ENCODE data around the gene LETM1. TPM values are rescaled to one million over a fixed set of nuclear protein-coding genes. Genes with fewer than 3 reads are reported as not detected.

Gene LETM1
- total and polyA plus RNA-seq, 2 donors (not counting 3 experiments of a cell fraction or from before 2014, with no cell fraction given): 25.6 to 62.5 TPM

DNA sequence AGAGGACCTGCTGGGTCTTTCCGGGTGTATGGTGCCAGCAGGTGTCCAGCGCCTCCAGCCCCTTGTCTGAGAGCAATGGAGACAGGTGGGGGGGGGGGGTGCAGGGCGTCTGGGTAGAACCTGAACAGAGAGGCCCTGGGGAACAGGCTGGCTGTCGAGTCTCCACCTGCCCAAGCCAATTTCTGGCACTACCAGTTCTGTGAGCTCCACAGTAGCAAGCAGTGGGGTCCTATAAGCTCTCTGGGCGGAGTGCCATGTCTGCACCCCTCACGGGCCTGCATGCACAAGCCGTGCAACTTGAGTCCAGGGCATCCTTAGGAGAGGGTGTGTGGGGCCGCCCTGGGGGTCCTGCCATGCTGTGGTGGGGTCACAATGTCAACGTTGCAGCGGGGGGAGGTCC, 72.9 kb downstream of the LETM1 start:
- POLR2A ChIA-PET: no interaction called here
- Histone ChIP-seq H3K27me3 (ENCODE audit: control insufficient read depth in 2 of 2, insufficient read depth in 2 of 2, low read length in 2 of 2) (no peaks in the 10 kb centered on the region), H3K9ac (replicated peaks; ENCODE audit: extremely low read depth, insufficient read depth, low read length) (no peak overlapping the region), H3K27ac (ENCODE audit: insufficient read depth, low read depth, low read length) (no peak overlapping the region), H3K9me1 (replicated peaks; ENCODE audit: control insufficient read depth, extremely low read depth, insufficient read depth, low read length) (no peaks in the 10 kb centered on the region), H3K4me3 (replicated peaks in 1 of 3; ENCODE audit: insufficient read depth in 1 of 3, low read depth in 1 of 3, low read length in 3 of 3) (no peak overlapping the region), H2AFZ (ENCODE audit: low read depth, low read length) (no peak overlapping the region), H3K36me3 (ENCODE audit: control insufficient read depth in 2 of 2, extremely low read depth in 1 of 2, insufficient read depth in 2 of 2, low read length in 2 of 2) (no peaks in the 10 kb centered on the region), H3K9me3 (replicated peaks; ENCODE audit: control insufficient read depth, insufficient read depth, low read length) (no peaks in the 10 kb centered on the region), H3K4me2 (ENCODE audit: insufficient read depth, low read length) (no peak overlapping the region), H4K20me1 (replicated peaks; ENCODE audit: control insufficient read depth, extremely low read depth, insufficient read depth, low read length) (no peaks in the 10 kb centered on the region), H3K79me2 (ENCODE audit: control insufficient read depth, insufficient read depth, low read length) (no peaks in the 10 kb centered on the region), H3K4me1 (ENCODE audit: control insufficient read depth, extremely low read depth, insufficient read depth, low read length) (no peaks in the 10 kb centered on the region)
- FAIRE-seq (no peak), DNase-seq (ENCODE audit: low read depth, low spot score) (no peak)
- TF ChIP-seq POLR2AphosphoS5 (IDR thresholded peaks at IDR 0.05; ENCODE audit: insufficient read depth, low read depth, low read length): no peak
- no peak for TF ChIP-seq POLR2A (IDR thresholded peaks at IDR 0.05; ENCODE audit: low read depth, low read length)
- TF ChIP-seq GATA2 (IDR thresholded peaks at IDR 0.05; ENCODE audit: insufficient read depth, insufficient read length, low read depth, low read length): no peak
- no peak for TF ChIP-seq FOS (IDR thresholded peaks at IDR 0.05; ENCODE audit: borderline replicate concordance, insufficient read depth, low read length)
- no peak for TF ChIP-seq MYC (IDR thresholded peaks at IDR 0.05; ENCODE audit: low read depth, low read length)
- no peak for TF ChIP-seq JUN (IDR thresholded peaks at IDR 0.05; ENCODE audit: borderline replicate concordance, insufficient read depth, insufficient read length, low read depth)
- TF ChIP-seq, protein P1, sequence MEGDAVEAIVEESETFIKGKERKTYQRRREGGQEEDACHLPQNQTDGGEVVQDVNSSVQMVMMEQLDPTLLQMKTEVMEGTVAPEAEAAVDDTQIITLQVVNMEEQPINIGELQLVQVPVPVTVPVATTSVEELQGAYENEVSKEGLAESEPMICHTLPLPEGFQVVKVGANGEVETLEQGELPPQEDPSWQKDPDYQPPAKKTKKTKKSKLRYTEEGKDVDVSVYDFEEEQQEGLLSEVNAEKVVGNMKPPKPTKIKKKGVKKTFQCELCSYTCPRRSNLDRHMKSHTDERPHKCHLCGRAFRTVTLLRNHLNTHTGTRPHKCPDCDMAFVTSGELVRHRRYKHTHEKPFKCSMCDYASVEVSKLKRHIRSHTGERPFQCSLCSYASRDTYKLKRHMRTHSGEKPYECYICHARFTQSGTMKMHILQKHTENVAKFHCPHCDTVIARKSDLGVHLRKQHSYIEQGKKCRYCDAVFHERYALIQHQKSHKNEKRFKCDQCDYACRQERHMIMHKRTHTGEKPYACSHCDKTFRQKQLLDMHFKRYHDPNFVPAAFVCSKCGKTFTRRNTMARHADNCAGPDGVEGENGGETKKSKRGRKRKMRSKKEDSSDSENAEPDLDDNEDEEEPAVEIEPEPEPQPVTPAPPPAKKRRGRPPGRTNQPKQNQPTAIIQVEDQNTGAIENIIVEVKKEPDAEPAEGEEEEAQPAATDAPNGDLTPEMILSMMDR (IDR thresholded peaks at IDR 0.05; ENCODE audit: extremely low read depth in 1 of 2, insufficient read depth in 1 of 2, low read depth in 1 of 2, low read length in 2 of 2): no peak
- TF ChIP-seq EZH2 (IDR thresholded peaks at IDR 0.05; ENCODE audit: borderline replicate concordance, low read depth, low read length, severe bottlenecking): no peak
- TF ChIP-seq, protein P2, sequence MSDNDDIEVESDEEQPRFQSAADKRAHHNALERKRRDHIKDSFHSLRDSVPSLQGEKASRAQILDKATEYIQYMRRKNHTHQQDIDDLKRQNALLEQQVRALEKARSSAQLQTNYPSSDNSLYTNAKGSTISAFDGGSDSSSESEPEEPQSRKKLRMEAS (IDR thresholded peaks at IDR 0.05; ENCODE audit: insufficient read depth, insufficient read length): no peak
- BruUV-seq (replicated peaks): no TSS peak
- intact Hi-C loops (cut with micrococcal nuclease) (no loop called here), dilution Hi-C loops (cut with MboI; ENCODE audit: extremely low pct_ligation_motif_present, low sequenced_read_pairs) (no loop called here)
- CTCF ChIA-PET: interaction anchor here (0.5 to 5.8 kb wide), 3 partner anchors 15 to 35 kb away, joined by 3 to 27 read pairs (median 9); no protein-coding TSS in a partner anchor

Measured in endothelial cell of umbilical vein (primary cell).